CD14-positive monocyte (primary cell): ENCODE results near the gene LBX2. TPM values are rescaled to one million over a fixed set of nuclear protein-coding genes. Genes with fewer than 3 reads are reported as not detected.

Experiments used
- DNase-seq, 3 donors: peaks; one replicate each; pipeline ENCODE4 v3.0.0-alpha.2; 2011 to 2022
- H2AFZ ChIP-seq: 2 replicates; pipeline ENCODE4 v1.6.0; 2012; ENCODE audit warnings: mild to moderate bottlenecking, low read depth, low read length, inconsistent platforms; ENCODE audit not compliant: insufficient read depth, poor library complexity, severe bottlenecking
- H3K27ac ChIP-seq, 2 donors: 1 replicate in 1 of 2; 2 replicates in 1 of 2; pipeline ENCODE4 v1.5.1; 2012 to 2013; ENCODE audit warnings: low read length in 2 of 2, control low read depth in 1 of 2, inconsistent platforms in 1 of 2, low read depth in 1 of 2, mild to moderate bottlenecking in 1 of 2
- H3K27me3 ChIP-seq, 2 donors: one replicate each; pipeline versions ENCODE4 v1.6.0 to v1.6.1; 2011 to 2013; ENCODE audit warnings: low read length in 2 of 2; ENCODE audit not compliant: control insufficient read depth in 2 of 2, insufficient read depth in 2 of 2
- H3K36me3 ChIP-seq, 2 donors: replicated peaks in 1 of 2; 1 replicate in 1 of 2; 2 replicates in 1 of 2; pipeline versions ENCODE4 v1.5.1 to v1.6.1; 2012 to 2013; ENCODE audit warnings: low read length in 2 of 2, control low read depth in 1 of 2, inconsistent platforms in 1 of 2, mild to moderate bottlenecking in 1 of 2; ENCODE audit not compliant: insufficient read depth in 2 of 2, control insufficient read depth in 1 of 2
- H3K4me1 ChIP-seq, 2 donors: 1 replicate in 1 of 2; 2 replicates in 1 of 2; pipeline versions ENCODE4 v1.5.1 to v1.6.1; 2012 to 2013; ENCODE audit warnings: low read length in 2 of 2, control low read depth in 1 of 2, inconsistent platforms in 1 of 2, mild to moderate bottlenecking in 1 of 2, moderate library complexity in 1 of 2; ENCODE audit not compliant: insufficient read depth in 2 of 2, control insufficient read depth in 1 of 2
- H3K4me2 ChIP-seq: replicated peaks from 2 replicates; pipeline ENCODE3; 2012; ENCODE audit warnings: low read length, moderate library complexity, mild to moderate bottlenecking; ENCODE audit not compliant: poor library complexity, severe bottlenecking; ENCODE audit errors: extremely low read depth
- H3K4me3 ChIP-seq, 3 experiments: fragments of 200-600 bp in 1 of 3; sonication (generic) in 1 of 3; replicated peaks in 1 of 3; 1 replicate in 2 of 3; 2 replicates in 1 of 3; pipeline ENCODE4 v1.5.1; 2011 to 2013; ENCODE audit warnings: low read length in 3 of 3, mild to moderate bottlenecking in 3 of 3, control low read depth in 2 of 3, low read depth in 2 of 3, inconsistent platforms in 1 of 3, moderate library complexity in 1 of 3
- H3K79me2 ChIP-seq: 2 replicates; pipeline ENCODE4 v1.6.0; 2012; ENCODE audit warnings: mild to moderate bottlenecking, control low read depth, inconsistent platforms, low read length, moderate library complexity; ENCODE audit not compliant: insufficient read depth
- H3K9ac ChIP-seq: 2 replicates; pipeline ENCODE4 v1.6.0; 2017; ENCODE audit warnings: low read length, mild to moderate bottlenecking; ENCODE audit not compliant: insufficient read depth, poor library complexity, severe bottlenecking
- H3K9me3 ChIP-seq, 2 donors: replicated peaks in 1 of 2; 1 replicate in 1 of 2; 2 replicates in 1 of 2; pipeline versions ENCODE4 v1.5.1 to v1.6.1; 2012 to 2013; ENCODE audit warnings: low read length in 2 of 2, control low read depth in 1 of 2; ENCODE audit not compliant: control insufficient read depth in 1 of 2, insufficient read depth in 1 of 2
- H4K20me1 ChIP-seq: 2 replicates; pipeline ENCODE4 v1.6.0; 2012; ENCODE audit warnings: mild to moderate bottlenecking, low read length, control low read depth, moderate library complexity; ENCODE audit not compliant: insufficient read depth
- H3K27ac Mint-ChIP-seq, 7 donors: one replicate each; pipeline ENCODE4 v1.8.0; 2020; ENCODE audit warnings: mild to moderate bottlenecking in 7 of 7, mixed read lengths in 7 of 7, moderate library complexity in 6 of 7, inconsistent platforms in 2 of 7
- H3K27me3 Mint-ChIP-seq, 3 donors: one replicate each; pipeline ENCODE4 v1.8.0; 2021 to 2022; ENCODE audit warnings: low read depth in 3 of 3, mild to moderate bottlenecking in 3 of 3, mixed read lengths in 3 of 3, moderate library complexity in 3 of 3, inconsistent platforms in 1 of 3
- H3K36me3 Mint-ChIP-seq, 2 donors: one replicate each; pipeline ENCODE4 v1.8.0; 2020; ENCODE audit warnings: mixed read lengths in 2 of 2, inconsistent platforms in 1 of 2, mild to moderate bottlenecking in 1 of 2
- H3K4me1 Mint-ChIP-seq: one replicate; pipeline ENCODE4 v1.8.0; 2020; ENCODE audit warnings: mild to moderate bottlenecking, mixed read lengths
- H3K4me3 Mint-ChIP-seq, 2 donors: one replicate each; pipeline ENCODE4 v1.8.0; 2020; ENCODE audit warnings: mild to moderate bottlenecking in 2 of 2, mixed read lengths in 2 of 2, moderate library complexity in 1 of 2
- H3K9me3 Mint-ChIP-seq, 7 donors: one replicate each; pipeline ENCODE4 v1.8.0; 2020 to 2022; ENCODE audit warnings: mixed read lengths in 7 of 7, mild to moderate bottlenecking in 6 of 7, moderate library complexity in 6 of 7, inconsistent platforms in 2 of 7
- WGBS: methylation state at CpG from one replicate; pipeline ENCODE4 v1.1.5; 2013; ENCODE audit warnings: missing lambda C conversion rate; ENCODE audit not compliant: insufficient coverage; 5-methylcytosine and 5-hydroxymethylcytosine counted together
- intact Hi-C, 2 donors: fragments of 100-400 bp; cut with micrococcal nuclease; formaldehyde crosslinking; loops; one replicate each; pipeline versions ENCODE4 v1.15.0 to v1.15.1; 2023
- polyA plus RNA-seq, 3 donors: library from polyadenylated mRNA; depleted of rRNA in 1 of 3; unstranded in 2 of 3; stranded (reverse) in 1 of 3; fragments of 300-500 nt in 2 of 3; fragments of >200 nt in 1 of 3; fragmentation: Illumina TruSeq in 2 of 3; gene quantifications; 1 replicate in 2 of 3; 2 replicates in 1 of 3; pipeline ENCODE4 v1.2.3, GENCODE V29; 2012 to 2021
- TF ChIP-seq, protein P1 (sequence below): fragments of 200-600 bp; IDR thresholded peaks from one replicate; pipeline ENCODE4 v1.8.0; 2022; ENCODE audit warnings: antibody characterized with exemption, mild to moderate bottlenecking

Gene LBX2
- polyA plus RNA-seq, 3 donors: 0.46 to 0.76 TPM; not detected in 1

DNA sequence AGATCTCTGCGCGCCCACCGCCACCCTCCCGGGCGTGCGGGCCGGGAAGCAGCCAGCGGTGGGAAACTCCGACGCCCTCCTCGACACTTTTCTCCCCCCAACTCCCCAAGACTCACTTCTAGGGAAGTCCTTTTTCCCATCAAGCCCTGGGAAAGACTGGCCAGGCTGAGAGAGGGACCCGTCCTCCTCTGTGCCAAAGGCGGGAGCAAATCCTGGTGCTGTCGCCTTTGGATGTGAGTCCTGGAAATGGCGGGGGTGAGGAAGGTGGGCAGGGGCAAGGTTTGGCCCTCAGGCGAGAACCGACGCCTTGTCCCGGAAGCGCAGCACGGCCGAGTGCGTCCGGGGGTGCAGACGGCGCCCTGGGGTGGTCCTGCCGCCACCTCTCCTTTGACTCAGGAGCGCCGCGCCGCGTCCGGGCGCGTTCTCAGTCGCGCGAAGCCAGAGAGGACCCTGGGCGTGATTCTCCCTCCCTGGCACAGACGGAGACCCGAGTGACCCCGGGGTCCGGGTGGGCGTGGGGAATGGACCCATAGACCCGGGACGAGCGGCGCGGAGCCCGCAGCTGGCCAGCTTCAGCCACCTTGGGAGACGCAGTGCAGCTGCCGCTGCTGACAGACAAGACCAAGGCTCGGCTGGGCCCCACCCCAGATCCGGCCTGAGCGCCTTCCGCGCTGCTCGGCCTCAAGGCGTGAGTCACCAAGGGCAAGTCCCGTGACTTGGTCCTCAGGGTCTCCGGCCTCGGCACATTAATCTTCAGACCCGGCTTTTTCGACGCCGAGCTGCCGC lies 3.5 kb upstream of the LBX2 start:
- Mint-ChIP-seq H3K27ac (peak overlapping the region; percentile 78 to 94 (median 88)), H3K4me3 (peak overlapping the region; percentile 88 to 96), H3K27me3 (peaks cover 43 to 57% (median 47%) of the 10 kb centered on the region in 3 donors), H3K9me3 (peaks cover 0 to 21% (median 3%) of the 10 kb centered on the region in 7 donors), H3K4me1 (peaks cover 71% of the 10 kb centered on the region), H3K36me3 (peaks cover 39 to 42% of the 10 kb centered on the region in 2 donors)
- Histone ChIP-seq H3K4me2 (peak overlapping the region; percentile 88), H3K9me3 (peaks cover 0 to 16% of the 10 kb centered on the region in 2 donors), H3K9ac (peak overlapping the region; percentile 75), H4K20me1 (no peaks in the 10 kb centered on the region), H3K79me2 (peaks cover 28% of the 10 kb centered on the region), H3K27ac (peak overlapping the region; percentile 74 to 89), H3K27me3 (peaks cover 41 to 47% of the 10 kb centered on the region in 2 donors), H2AFZ (peak overlapping the region; percentile 92), H3K4me3 (peak overlapping the region; percentile 39 to 85 (median 77)), H3K4me1 (peaks cover 72 to 77% of the 10 kb centered on the region in 2 donors), H3K36me3 (no peaks in the 10 kb centered on the region)
- TF ChIP-seq, protein P1, sequence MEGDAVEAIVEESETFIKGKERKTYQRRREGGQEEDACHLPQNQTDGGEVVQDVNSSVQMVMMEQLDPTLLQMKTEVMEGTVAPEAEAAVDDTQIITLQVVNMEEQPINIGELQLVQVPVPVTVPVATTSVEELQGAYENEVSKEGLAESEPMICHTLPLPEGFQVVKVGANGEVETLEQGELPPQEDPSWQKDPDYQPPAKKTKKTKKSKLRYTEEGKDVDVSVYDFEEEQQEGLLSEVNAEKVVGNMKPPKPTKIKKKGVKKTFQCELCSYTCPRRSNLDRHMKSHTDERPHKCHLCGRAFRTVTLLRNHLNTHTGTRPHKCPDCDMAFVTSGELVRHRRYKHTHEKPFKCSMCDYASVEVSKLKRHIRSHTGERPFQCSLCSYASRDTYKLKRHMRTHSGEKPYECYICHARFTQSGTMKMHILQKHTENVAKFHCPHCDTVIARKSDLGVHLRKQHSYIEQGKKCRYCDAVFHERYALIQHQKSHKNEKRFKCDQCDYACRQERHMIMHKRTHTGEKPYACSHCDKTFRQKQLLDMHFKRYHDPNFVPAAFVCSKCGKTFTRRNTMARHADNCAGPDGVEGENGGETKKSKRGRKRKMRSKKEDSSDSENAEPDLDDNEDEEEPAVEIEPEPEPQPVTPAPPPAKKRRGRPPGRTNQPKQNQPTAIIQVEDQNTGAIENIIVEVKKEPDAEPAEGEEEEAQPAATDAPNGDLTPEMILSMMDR: peak; percentile 24
- peak; percentile 87 to 93 (median 91) for DNase-seq
- intact Hi-C loops: no loop called here
- under 1% methylated on average over 63 of the region's 67 CpGs for WGBS

- peaks cover 0 to 20% of the 10 kb centered on the region in 2 donors for H3K9me3 ChIP-seq
- H3K27ac Mint-ChIP-seq: peak overlapping the region in 5 of 7 donors; percentile 56 to 94 (median 92)
- no peaks in the 10 kb centered on the region for H4K20me1 ChIP-seq
- peak overlapping the region; percentile 92 for H2AFZ ChIP-seq
- H3K27me3 ChIP-seq: peaks cover 45 to 53% of the 10 kb centered on the region in 2 donors
- peaks cover 0 to 27% (median 4%) of the 10 kb centered on the region in 7 donors for H3K9me3 Mint-ChIP-seq
- H3K4me1 Mint-ChIP-seq: peaks cover 76% of the 10 kb centered on the region
- peaks cover 39 to 44% of the 10 kb centered on the region in 2 donors for H3K36me3 Mint-ChIP-seq
- peak overlapping the region; percentile 75 for H3K9ac ChIP-seq
- intact Hi-C loops: no loop called here
- H3K4me3 ChIP-seq: peak overlapping the region; percentile 39 to 85 (median 77)
- TF ChIP-seq, protein P1: no peak
- H3K4me2 ChIP-seq: peak overlapping the region; percentile 88
- peaks cover 28% of the 10 kb centered on the region for H3K79me2 ChIP-seq
- H3K36me3 ChIP-seq: no peaks in the 10 kb centered on the region
- 12% methylated on average over 18 of the region's 32 CpGs for WGBS
- DNase-seq: no peak
- peak overlapping the region in 1 of 2 donors; percentile 89 for H3K27ac ChIP-seq
- peaks cover 75 to 81% of the 10 kb centered on the region in 2 donors for H3K4me1 ChIP-seq
- peak overlapping the region; percentile 88 to 96 for H3K4me3 Mint-ChIP-seq
- peaks cover 50 to 64% (median 54%) of the 10 kb centered on the region in 3 donors for H3K27me3 Mint-ChIP-seq
Measured at GRCh38 chr2:74502147-74502719, 2.8 kb upstream of the LBX2 start.
